Measurements from ENCODE around the gene HLA-DPA1. TPM values are rescaled to one million over a fixed set of nuclear protein-coding genes. Genes with fewer than 3 reads are reported as not detected.

The HLA-DPA1 gene
- total and polyA plus RNA-seq, 7 donors: 10.7 to 52.6 (median 13.8) TPM

GRCh38 chr6:33113755-33114154 lies 40.3 kb upstream of the HLA-DPA1 start:
- 57 to 59% (median 58%) methylated on average over 7 of the region's 7 CpGs for WGBS, 3 donors
- intact Hi-C loops (cut with DNase I): no loop called here
- Histone ChIP-seq H3K36me3 (ENCODE audit: insufficient read depth in 1 of 2, low read depth in 1 of 2) (no peaks in the 10 kb centered on the region), H3K27ac (no peak overlapping the region), H3K27me3 (ENCODE audit: insufficient read depth in 3 of 3, low read length in 2 of 3) (peaks cover 0 to 86% (median 8%) of the 10 kb centered on the region in 3 donors), H3K4me1 (no peaks in the 10 kb centered on the region), H3K9me3 (no peaks in the 10 kb centered on the region), H3K4me3 (no peak overlapping the region)
- TF ChIP-seq, protein P1, sequence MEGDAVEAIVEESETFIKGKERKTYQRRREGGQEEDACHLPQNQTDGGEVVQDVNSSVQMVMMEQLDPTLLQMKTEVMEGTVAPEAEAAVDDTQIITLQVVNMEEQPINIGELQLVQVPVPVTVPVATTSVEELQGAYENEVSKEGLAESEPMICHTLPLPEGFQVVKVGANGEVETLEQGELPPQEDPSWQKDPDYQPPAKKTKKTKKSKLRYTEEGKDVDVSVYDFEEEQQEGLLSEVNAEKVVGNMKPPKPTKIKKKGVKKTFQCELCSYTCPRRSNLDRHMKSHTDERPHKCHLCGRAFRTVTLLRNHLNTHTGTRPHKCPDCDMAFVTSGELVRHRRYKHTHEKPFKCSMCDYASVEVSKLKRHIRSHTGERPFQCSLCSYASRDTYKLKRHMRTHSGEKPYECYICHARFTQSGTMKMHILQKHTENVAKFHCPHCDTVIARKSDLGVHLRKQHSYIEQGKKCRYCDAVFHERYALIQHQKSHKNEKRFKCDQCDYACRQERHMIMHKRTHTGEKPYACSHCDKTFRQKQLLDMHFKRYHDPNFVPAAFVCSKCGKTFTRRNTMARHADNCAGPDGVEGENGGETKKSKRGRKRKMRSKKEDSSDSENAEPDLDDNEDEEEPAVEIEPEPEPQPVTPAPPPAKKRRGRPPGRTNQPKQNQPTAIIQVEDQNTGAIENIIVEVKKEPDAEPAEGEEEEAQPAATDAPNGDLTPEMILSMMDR (IDR thresholded peaks at IDR 0.05): no peak
- DNase-seq (no peak), ATAC-seq (no peak)

- no peaks in the 10 kb centered on the region for H3K36me3 ChIP-seq (ENCODE audit: insufficient read depth in 1 of 2, low read depth in 1 of 2)
- ATAC-seq (peak; percentile 76 to 91 (median 90)), DNase-seq (no peak)
- H3K27ac ChIP-seq: no peak overlapping the region
- no peak overlapping the region for H3K4me3 ChIP-seq
- TF ChIP-seq, protein P1 (IDR thresholded peaks at IDR 0.05): no peak
- H3K4me1 ChIP-seq: no peaks in the 10 kb centered on the region
- no peaks in the 10 kb centered on the region for H3K9me3 ChIP-seq
- 10 to 23% (median 12%) methylated on average over 1 of the region's 1 CpG for WGBS, 3 donors
- intact Hi-C loops (cut with DNase I): no loop called here
- H3K27me3 ChIP-seq (ENCODE audit: insufficient read depth in 3 of 3, low read length in 2 of 3): peaks cover 0 to 76% (median 5%) of the 10 kb centered on the region in 3 donors
Observed at GRCh38 chr6:33112148-33112547, 38.7 kb upstream of the HLA-DPA1 start.

GRCh38 chr6:33108307-33108706 lies 34.9 kb upstream of the HLA-DPA1 start:
- Histone ChIP-seq H3K27me3 (ENCODE audit: insufficient read depth in 3 of 3, low read length in 2 of 3) (peaks cover 0 to 64% (median 2%) of the 10 kb centered on the region in 3 donors), H3K27ac (no peak overlapping the region), H3K9me3 (no peaks in the 10 kb centered on the region), H3K4me3 (no peak overlapping the region), H3K4me1 (no peaks in the 10 kb centered on the region), H3K36me3 (ENCODE audit: insufficient read depth in 1 of 2, low read depth in 1 of 2) (no peaks in the 10 kb centered on the region)
- 63 to 77% (median 73%) methylated on average over 2 of the region's 2 CpGs for WGBS, 3 donors
- DNase-seq (no peak), ATAC-seq (no peak)
- TF ChIP-seq, protein P1 (IDR thresholded peaks at IDR 0.05): no peak
- intact Hi-C loops (cut with DNase I): no loop called here

DNA sequence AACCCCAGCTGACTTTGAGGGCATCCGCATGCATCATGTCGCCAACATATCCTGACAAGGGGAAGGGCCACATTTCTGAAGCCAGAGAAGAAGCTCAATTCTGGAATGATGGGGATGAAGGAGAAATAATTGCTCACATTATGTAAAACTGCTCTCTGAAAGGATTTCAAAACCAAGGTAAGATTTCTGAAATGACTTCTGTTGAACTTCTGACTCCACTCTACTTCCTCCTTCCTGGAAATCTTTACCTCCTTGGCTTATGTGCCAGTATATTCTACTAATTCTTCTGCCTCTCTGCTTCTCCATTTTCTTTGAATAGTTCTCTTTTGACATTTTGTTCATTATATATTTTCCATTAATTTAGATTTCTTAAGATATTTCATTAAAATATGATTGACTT lies 34.2 kb upstream of the HLA-DPA1 start:
- 61 to 88% (median 68%) methylated on average over 2 of the region's 2 CpGs for WGBS, 3 donors
- intact Hi-C loops (cut with DNase I): no loop called here
- DNase-seq (no peak), ATAC-seq (no peak)
- Histone ChIP-seq H3K9me3 (no peaks in the 10 kb centered on the region), H3K4me1 (no peaks in the 10 kb centered on the region), H3K4me3 (no peak overlapping the region), H3K36me3 (ENCODE audit: insufficient read depth in 1 of 2, low read depth in 1 of 2) (no peaks in the 10 kb centered on the region), H3K27ac (no peak overlapping the region), H3K27me3 (ENCODE audit: insufficient read depth in 3 of 3, low read length in 2 of 3) (peaks cover 0 to 57% (median 2%) of the 10 kb centered on the region in 3 donors)
- TF ChIP-seq, protein P1 (IDR thresholded peaks at IDR 0.05): no peak
